Measurements from ENCODE around the gene SERPINB4.

- TF ChIP-seq CTCF (IDR thresholded peaks at IDR 0.05) (no peak), POLR2A (IDR thresholded peaks at IDR 0.05) (no peak)
These were observed 42.8 kb upstream of the SERPINB4 start for GRCh38 chr18:63686871-63687270.
